ENCODE results near the gene MAP7D3. TPM values are rescaled to one million over a fixed set of nuclear protein-coding genes. Genes with fewer than 3 reads are reported as not detected.

Gene MAP7D3
- total RNA-seq, 1 experiment from 2014 or later: 15.0 TPM

GRCh38 chrX:136272325-136272724 lies 21.1 kb upstream of the MAP7D3 start:
- Histone ChIP-seq H3K4me2 (ENCODE audit: low read length) (no peak overlapping the region), H3K27me3 (ENCODE audit: insufficient read depth, low read length) (no peaks in the 10 kb centered on the region), H3K27ac (ENCODE audit: low read depth, low read length) (no peak overlapping the region), H3K9me2 (ENCODE audit: insufficient read depth) (no peaks in the 10 kb centered on the region), H2AFZ (ENCODE audit: low read depth, low read length, poor library complexity, severe bottlenecking) (no peak overlapping the region), H3K9ac (ENCODE audit: low read length) (no peak overlapping the region), H4K20me1 (ENCODE audit: insufficient read depth) (no peaks in the 10 kb centered on the region), H3K36me3 (ENCODE audit: control insufficient read depth in 1 of 2, insufficient read depth in 2 of 2, low read length in 2 of 2) (no peaks in the 10 kb centered on the region), H3K4me1 (ENCODE audit: control insufficient read depth in 1 of 2, insufficient read depth in 2 of 2, low read length in 2 of 2) (no peaks in the 10 kb centered on the region), H3K9me3 (ENCODE audit: control insufficient read depth in 1 of 2, insufficient read depth in 1 of 2, low read depth in 1 of 2, low read length in 2 of 2) (no peaks in the 10 kb centered on the region), H3K79me2 (ENCODE audit: insufficient read depth, low read length) (no peaks in the 10 kb centered on the region), H3K4me3 (replicated peaks in 1 of 2; ENCODE audit: low read depth in 1 of 2, low read length in 2 of 2) (no peak overlapping the region)
- DNase-seq (ENCODE audit: low read depth, low spot score) (peak; percentile 7), ATAC-seq (peak; percentile 82)
- BruUV-seq (replicated peaks): no TSS peak
- TF ChIP-seq FOSL1 (IDR thresholded peaks at IDR 0.05; ENCODE audit: low read depth): no peak
- peak; percentile 6 to 17 (median 16); a peak in 1 of 6 replicates for TF ChIP-seq CTCF (IDR thresholded peaks at IDR 0.05 in 2 of 3, conservative IDR thresholded peaks at IDR 0.05 in 1 of 3; ENCODE audit: borderline replicate concordance in 1 of 3, insufficient read depth in 1 of 3, low read depth in 2 of 3, low read length in 2 of 3)
- TF ChIP-seq RAD21 (IDR thresholded peaks at IDR 0.05; ENCODE audit: low read depth): 0 out of 2 replicates have a peak, but pooled peaks have one; percentile 13
- TF ChIP-seq ELF1 (IDR thresholded peaks at IDR 0.05; ENCODE audit: borderline replicate concordance, low read depth): no peak
- no peak for TF ChIP-seq EZH2 (IDR thresholded peaks at IDR 0.05)
- TF ChIP-seq REST (IDR thresholded peaks at IDR 0.05; ENCODE audit: low read depth): no peak
- TF ChIP-seq EGR1 (IDR thresholded peaks at IDR 0.05; ENCODE audit: low read depth): no peak
- no peak for TF ChIP-seq EZH2phosphoT487 (IDR thresholded peaks at IDR 0.05; ENCODE audit: borderline replicate concordance)
- no peak for TF ChIP-seq JUND (IDR thresholded peaks at IDR 0.05)
- TF ChIP-seq YY1 (IDR thresholded peaks at IDR 0.05; ENCODE audit: extremely low read depth, insufficient replicate concordance, low read depth, low read length): no peak
- POLR2A ChIA-PET: interaction anchor here (1.2 kb wide), 1 partner anchor 244 kb away, joined by 3 read pairs; no protein-coding TSS in a partner anchor
- intact Hi-C loops (cut with micrococcal nuclease): no loop called here
- RAD21 ChIA-PET (ENCODE audit: low non-redundant PET in 1 of 2, low total read pairs in 2 of 2, uncharacterized antibody in 2 of 2, unreplicated experiment in 2 of 2): no interaction called here
- CTCF ChIA-PET: interaction anchor here (1.2 kb wide), 1 partner anchor 244 kb away, joined by 5 read pairs; no protein-coding TSS in a partner anchor

Measured in HCT116 (cell line).